Activated gamma-delta T cell (primary cell): ENCODE data around the gene CADPS2.

Experiments used
- DNase-seq: peaks from one replicate; lab custom pipeline; 2025; lab: John Stamatoyannopoulos, UW

The CADPS2 gene

GRCh38 chr7:122528879-122529481, 357.3 kb downstream of the CADPS2 start:
- DNase-seq, result no peak

GRCh38 chr7:122525355-122525754, 360.9 kb downstream of the CADPS2 start:
- DNase-seq, result no peak

GRCh38 chr7:122521767-122522166, 364.5 kb downstream of the CADPS2 start:
- no peak for DNase-seq

- DNase-seq, result no peak
These were observed 365.2 kb downstream of the CADPS2 start for GRCh38 chr7:122520971-122521555.

GRCh38 chr7:122518488-122518887, 367.8 kb downstream of the CADPS2 start:
- DNase-seq, result no peak

- DNase-seq, result no peak
These were observed 368.7 kb downstream of the CADPS2 start for GRCh38 chr7:122517576-122517975.

- no peak for DNase-seq
These were observed 370.9 kb downstream of the CADPS2 start for GRCh38 chr7:122515404-122515803.

- DNase-seq, result no peak
These were observed 375.0 kb downstream of the CADPS2 start for GRCh38 chr7:122511268-122511667.

GRCh38 chr7:122507591-122507990, 378.7 kb downstream of the CADPS2 start:
- DNase-seq, result no peak

GRCh38 chr7:122492007-122492406, 394.3 kb downstream of the CADPS2 start:
- DNase-seq, result no peak

- DNase-seq, result no peak
These were observed 398.0 kb downstream of the CADPS2 start for GRCh38 chr7:122488241-122488640.

- no peak for DNase-seq
These were observed 399.1 kb downstream of the CADPS2 start for GRCh38 chr7:122487131-122487530.

GRCh38 chr7:122485856-122486255, 400.4 kb downstream of the CADPS2 start:
- DNase-seq, result no peak

- DNase-seq, result no peak
These were observed 404.0 kb downstream of the CADPS2 start for GRCh38 chr7:122482212-122482611.

- DNase-seq, result no peak
These were observed 415.4 kb downstream of the CADPS2 start for GRCh38 chr7:122470859-122471258.

GRCh38 chr7:122468945-122469344, 417.3 kb downstream of the CADPS2 start:
- DNase-seq, result no peak

GRCh38 chr7:122467661-122468449, 418.4 kb downstream of the CADPS2 start:
- no peak for DNase-seq

GRCh38 chr7:122465296-122465695, 421.0 kb downstream of the CADPS2 start:
- DNase-seq, result no peak

GRCh38 chr7:122463631-122464030, 422.6 kb downstream of the CADPS2 start:
- no peak for DNase-seq

- DNase-seq, result no peak
These were observed 425.3 kb downstream of the CADPS2 start for GRCh38 chr7:122460936-122461335.

- DNase-seq, result no peak
These were observed 428.3 kb downstream of the CADPS2 start for GRCh38 chr7:122457969-122458368.

- no peak for DNase-seq
These were observed 428.9 kb downstream of the CADPS2 start for GRCh38 chr7:122457325-122457724.
